ENCODE data around the gene CNNM3. TPM values are rescaled to one million over a fixed set of nuclear protein-coding genes. Genes with fewer than 3 reads are reported as not detected.
A peak's percentile ranks its signal among the peaks of the same experiment; 100 is the strongest.

Gene CNNM3
- total RNA-seq, 2 donors from 2014 or later: 4.2 to 7.9 TPM

- DNase-seq (ENCODE audit: low spot score): no peak
- peaks cover 0 to 64% of the 10 kb centered on the region in 2 donors for H3K4me1 ChIP-seq
Measured at GRCh38 chr2:96867756-96868554, 51.9 kb downstream of the CNNM3 start.

GRCh38 chr2:96868555-96869280 is 52.6 kb downstream of the CNNM3 start:
- peaks cover 0 to 71% of the 10 kb centered on the region in 2 donors for H3K4me1 ChIP-seq
- no peaks in the 10 kb centered on the region for H3K27me3 ChIP-seq
- peaks cover 32% of the 10 kb centered on the region for H3K36me3 ChIP-seq
- DNase-seq (ENCODE audit: low spot score): peak; percentile 92
- H3K9me3 ChIP-seq: no peaks in the 10 kb centered on the region
- peak overlapping the region; percentile 91 to 98 for H3K4me3 ChIP-seq
- peak overlapping the region; percentile 98 for H3K27ac ChIP-seq
- TF ChIP-seq CTCF (IDR thresholded peaks at IDR 0.05): peak; percentile 84 to 88

More at GRCh38 chr2:96867756-96868554, 51.9 kb downstream of the CNNM3 start:
- Histone ChIP-seq H3K4me3 (peak overlapping the region; percentile 91 to 98), H3K9me3 (no peaks in the 10 kb centered on the region), H3K27ac (peak overlapping the region; percentile 98), H3K27me3 (no peaks in the 10 kb centered on the region), H3K36me3 (peaks cover 40% of the 10 kb centered on the region)
- no peak for TF ChIP-seq CTCF (IDR thresholded peaks at IDR 0.05)

GRCh38 chr2:96869281-96869821 is 53.3 kb downstream of the CNNM3 start:
- H3K27me3 ChIP-seq: no peaks in the 10 kb centered on the region

GRCh38 chr2:96869822-96870625 is 54.0 kb downstream of the CNNM3 start, which contains the start of gene SEMA4C:
TSS of gene SEMA4C (minus strand) at chr2:96870080. CDS start at chr2:96867886, 2,194 bp downstream.
- TF ChIP-seq CTCF (IDR thresholded peaks at IDR 0.05): no peak
- H3K9me3 ChIP-seq: no peaks in the 10 kb centered on the region
- peaks cover 0 to 73% of the 10 kb centered on the region in 2 donors for H3K4me1 ChIP-seq
- no peaks in the 10 kb centered on the region for H3K27me3 ChIP-seq
- peak within 1 kb of the TSS; percentile 91 to 98 for H3K4me3 ChIP-seq
- H3K36me3 ChIP-seq: peaks cover 19% of the 10 kb centered on the region
- H3K27ac ChIP-seq: peak within 1 kb of the TSS; percentile 98
- no peak for DNase-seq (ENCODE audit: low spot score)

More at GRCh38 chr2:96869281-96869821, 53.3 kb downstream of the CNNM3 start:
- Histone ChIP-seq H3K4me1 (peaks cover 0 to 73% of the 10 kb centered on the region in 2 donors), H3K36me3 (peaks cover 26% of the 10 kb centered on the region), H3K4me3 (peak overlapping the region; percentile 91 to 98), H3K9me3 (no peaks in the 10 kb centered on the region), H3K27ac (peak overlapping the region; percentile 98)
- TF ChIP-seq CTCF (IDR thresholded peaks at IDR 0.05): peak in 1 of 2 donors; percentile 47
- DNase-seq (ENCODE audit: low spot score): peak; percentile 84

GRCh38 chr2:96870626-96871255 is 54.7 kb downstream of the CNNM3 start:
- Histone ChIP-seq H3K4me1 (peaks cover 0 to 69% of the 10 kb centered on the region in 2 donors), H3K9me3 (no peaks in the 10 kb centered on the region), H3K4me3 (peak overlapping the region; percentile 91 to 98), H3K27me3 (no peaks in the 10 kb centered on the region), H3K36me3 (peaks cover 12% of the 10 kb centered on the region), H3K27ac (peak overlapping the region; percentile 98)
- no peak for TF ChIP-seq CTCF (IDR thresholded peaks at IDR 0.05)
- DNase-seq (ENCODE audit: low spot score): no peak
